Thyroid gland (tissue), 4 donors: ENCODE results near the gene STRIP2.

Experiments
- CTCF ChIP-seq, 6 experiments: fragments of 200-600 bp in 3 of 6; fragments of 450-650 bp in 3 of 6; sonication (generic) in 3 of 6; IDR thresholded peaks; one replicate each; pipeline ENCODE4 v1.5.1; 2016 to 2019; ENCODE audit warnings: antibody characterized with exemption in 6 of 6, mild to moderate bottlenecking in 2 of 6, inconsistent platforms in 1 of 6, moderate library complexity in 1 of 6
- POLR2A ChIP-seq, 2 donors: fragments of 450-650 bp; IDR thresholded peaks; one replicate each; pipeline ENCODE4 v1.6.1; 2017; ENCODE audit warnings: antibody characterized with exemption in 2 of 2, mild to moderate bottlenecking in 2 of 2, moderate library complexity in 1 of 2

DNA sequence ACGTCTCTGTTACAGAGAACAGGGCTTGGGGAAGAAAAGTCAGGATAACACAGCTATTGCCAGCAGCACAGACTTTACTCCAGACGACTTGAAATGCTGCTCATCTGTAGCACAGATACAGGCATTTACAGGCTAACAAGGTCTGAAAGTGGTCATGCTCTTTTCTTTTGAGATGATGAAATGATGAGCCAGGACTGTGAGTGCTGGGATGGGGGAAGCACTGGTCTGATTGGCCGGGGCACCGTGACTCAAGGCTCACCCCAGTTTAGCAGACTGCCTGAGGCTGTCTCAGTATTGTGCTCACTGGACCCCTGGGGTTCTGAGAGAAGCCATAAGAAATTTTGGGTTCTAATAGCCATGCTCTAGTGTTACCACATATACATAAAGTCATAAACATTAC lies 80.5 kb downstream of the STRIP2 start:
- no peak for TF ChIP-seq POLR2A (IDR thresholded peaks at IDR 0.05)
- no peak for TF ChIP-seq CTCF (IDR thresholded peaks at IDR 0.05)
